Fibroblast of lung (primary cell): ENCODE results near the gene SH3GL1. TPM values are rescaled to one million over a fixed set of nuclear protein-coding genes. Genes with fewer than 3 reads are reported as not detected.

Experiments used
- DNase-seq, 2 donors: peaks; one replicate each; pipeline versions ENCODE4 v3.0.0 to v3.0.0-alpha.2; 2010; ENCODE audit warnings: low read depth in 2 of 2
- H2AFZ ChIP-seq: 2 replicates; pipeline ENCODE4 v1.5.1; 2012; ENCODE audit warnings: low read length, control low read depth, inconsistent platforms
- H3K27ac ChIP-seq: 2 replicates; pipeline ENCODE4 v1.5.1; 2011; ENCODE audit warnings: low read length, control low read depth; ENCODE audit not compliant: insufficient read depth
- H3K27me3 ChIP-seq: 2 replicates; pipeline ENCODE4 v1.5.1; 2011; ENCODE audit warnings: mild to moderate bottlenecking, low read length; ENCODE audit not compliant: control insufficient read depth, insufficient read depth
- H3K36me3 ChIP-seq: 2 replicates; pipeline ENCODE4 v1.5.1; 2011; ENCODE audit warnings: low read length; ENCODE audit not compliant: control insufficient read depth, insufficient read depth
- H3K4me1 ChIP-seq: 2 replicates; pipeline ENCODE4 v1.5.1; 2011; ENCODE audit warnings: low read length; ENCODE audit not compliant: control insufficient read depth, insufficient read depth; ENCODE audit errors: extremely low read depth
- H3K4me2 ChIP-seq: 2 replicates; pipeline ENCODE4 v1.5.1; 2011; ENCODE audit warnings: low read length, control low read depth; ENCODE audit not compliant: insufficient read depth; ENCODE audit errors: extremely low read depth
- H3K4me3 ChIP-seq, 4 experiments: fragments of 200-600 bp in 1 of 4; sonication (generic) in 1 of 4; replicated peaks in 1 of 4; 2 replicates each; pipeline ENCODE4 v1.5.1; 2011 to 2016; ENCODE audit warnings: low read length in 4 of 4, low read depth in 3 of 4, mild to moderate bottlenecking in 3 of 4, control low read depth in 2 of 4, inconsistent platforms in 1 of 4, mixed read lengths in 1 of 4; ENCODE audit not compliant: insufficient read depth in 1 of 4; ENCODE audit errors: control extremely low read depth in 1 of 4
- H3K79me2 ChIP-seq: 2 replicates; pipeline ENCODE4 v1.5.1; 2012; ENCODE audit warnings: mild to moderate bottlenecking, low read length, inconsistent platforms; ENCODE audit not compliant: control insufficient read depth, insufficient read depth
- H3K9ac ChIP-seq: 2 replicates; pipeline ENCODE4 v1.5.1; 2011; ENCODE audit warnings: mild to moderate bottlenecking, low read length, control low read depth; ENCODE audit not compliant: insufficient read depth
- H3K9me3 ChIP-seq: 2 replicates; pipeline ENCODE4 v1.5.1; 2012; ENCODE audit warnings: low read depth, low read length; ENCODE audit not compliant: control insufficient read depth, insufficient read depth
- H4K20me1 ChIP-seq: 2 replicates; pipeline ENCODE4 v1.5.1; 2011; ENCODE audit warnings: low read length; ENCODE audit not compliant: control insufficient read depth, insufficient read depth; ENCODE audit errors: extremely low read depth
- CTCF ChIP-seq, 2 donors: IDR thresholded peaks in 1 of 2; conservative IDR thresholded peaks in 1 of 2; 1 replicate in 1 of 2; 2 replicates in 1 of 2; pipeline ENCODE4 v1.5.1; 2011 to 2012; ENCODE audit warnings: low read length in 2 of 2, control low read depth in 1 of 2, inconsistent platforms in 1 of 2, low read depth in 1 of 2, mild to moderate bottlenecking in 1 of 2
- EZH2 ChIP-seq: IDR thresholded peaks from 2 replicates; pipeline ENCODE4 v1.5.1; 2012; ENCODE audit warnings: low read length, control low read depth, mild to moderate bottlenecking; ENCODE audit errors: missing control alignments
- polyA plus RNA-seq, 2 donors: library from polyadenylated mRNA; depleted of rRNA in 1 of 2; stranded (reverse) in 1 of 2; unstranded in 1 of 2; fragments of >200 nt; gene quantifications; 2 replicates each; pipeline ENCODE4 v1.2.1, GENCODE V29; 2011 to 2012; ENCODE audit warnings: missing spikeins in 1 of 2
- total RNA-seq: library from RNA; depleted of rRNA; stranded (reverse); fragments of >200 nt; gene quantifications from 2 replicates; pipeline ENCODE4 v1.2.1, GENCODE V29; 2014

Gene SH3GL1
- total and polyA plus RNA-seq, 2 donors (not counting 1 experiment from before 2014, with no cell fraction given) = 23.9 to 44.9 TPM

- Histone ChIP-seq H2AFZ (no peak overlapping the region), H3K4me1 (peaks cover 38% of the 10 kb centered on the region), H3K27me3 (no peaks in the 10 kb centered on the region), H4K20me1 (no peaks in the 10 kb centered on the region), H3K27ac (peak overlapping the region; percentile 3), H3K36me3 (peaks cover 6% of the 10 kb centered on the region), H3K4me3 (peak overlapping the region in 2 of 4 experiments; percentile 12 to 34), H3K9ac (no peak overlapping the region), H3K4me2 (peak overlapping the region; percentile 44), H3K9me3 (no peaks in the 10 kb centered on the region), H3K79me2 (peaks cover 96% of the 10 kb centered on the region)
- DNase-seq = peak; percentile 54 to 77
- TF ChIP-seq EZH2 = no peak
- TF ChIP-seq CTCF (conservative IDR thresholded peaks at IDR 0.05 in 1 of 2, IDR thresholded peaks at IDR 0.05 in 1 of 2; ENCODE audit: low read depth in 1 of 2, low read length in 2 of 2) = no peak
These were observed 6.3 kb downstream of the SH3GL1 start for GRCh38 chr19:4393947-4394590.

GRCh38 chr19:4391701-4392483 is 8.5 kb downstream of the SH3GL1 start:
- Histone ChIP-seq H3K4me1 (peaks cover 37% of the 10 kb centered on the region), H2AFZ (no peak overlapping the region), H3K27me3 (no peaks in the 10 kb centered on the region), H3K4me3 (peak overlapping the region; percentile 3 to 30 (median 16)), H3K36me3 (peaks cover 6% of the 10 kb centered on the region), H3K4me2 (peak overlapping the region; percentile 73), H4K20me1 (no peaks in the 10 kb centered on the region), H3K9me3 (no peaks in the 10 kb centered on the region), H3K27ac (peak overlapping the region; percentile 86), H3K79me2 (peaks cover 95% of the 10 kb centered on the region), H3K9ac (no peak overlapping the region)
- peak; percentile 66 to 89 for DNase-seq
- no peak for TF ChIP-seq EZH2
- TF ChIP-seq CTCF (conservative IDR thresholded peaks at IDR 0.05 in 1 of 2, IDR thresholded peaks at IDR 0.05 in 1 of 2; ENCODE audit: low read depth in 1 of 2, low read length in 2 of 2) = no peak

GRCh38 chr19:4391306-4391693 is 9.0 kb downstream of the SH3GL1 start:
- H4K20me1 ChIP-seq = no peaks in the 10 kb centered on the region
- peaks cover 94% of the 10 kb centered on the region for H3K79me2 ChIP-seq
- peak overlapping the region; percentile 73 for H3K4me2 ChIP-seq
- no peaks in the 10 kb centered on the region for H3K9me3 ChIP-seq
- peaks cover 6% of the 10 kb centered on the region for H3K36me3 ChIP-seq
- no peak overlapping the region for H3K9ac ChIP-seq
- peak overlapping the region in 3 of 4 experiments; percentile 9 to 30 (median 24) for H3K4me3 ChIP-seq
- peak overlapping the region; percentile 86 for H3K27ac ChIP-seq
- no peak overlapping the region for H2AFZ ChIP-seq
- peak in 1 of 2 donors; percentile 32 for DNase-seq
- H3K4me1 ChIP-seq = peaks cover 37% of the 10 kb centered on the region
- no peak for TF ChIP-seq CTCF (conservative IDR thresholded peaks at IDR 0.05 in 1 of 2, IDR thresholded peaks at IDR 0.05 in 1 of 2; ENCODE audit: low read depth in 1 of 2, low read length in 2 of 2)
- TF ChIP-seq EZH2 = no peak
- H3K27me3 ChIP-seq = no peaks in the 10 kb centered on the region
